Measurements from ENCODE around the gene GFY. TPM values are rescaled to one million over a fixed set of nuclear protein-coding genes. Genes with fewer than 3 reads are reported as not detected.

Gene GFY
- polyA plus RNA-seq, 1 donor from 2014 or later = not detected

DNA sequence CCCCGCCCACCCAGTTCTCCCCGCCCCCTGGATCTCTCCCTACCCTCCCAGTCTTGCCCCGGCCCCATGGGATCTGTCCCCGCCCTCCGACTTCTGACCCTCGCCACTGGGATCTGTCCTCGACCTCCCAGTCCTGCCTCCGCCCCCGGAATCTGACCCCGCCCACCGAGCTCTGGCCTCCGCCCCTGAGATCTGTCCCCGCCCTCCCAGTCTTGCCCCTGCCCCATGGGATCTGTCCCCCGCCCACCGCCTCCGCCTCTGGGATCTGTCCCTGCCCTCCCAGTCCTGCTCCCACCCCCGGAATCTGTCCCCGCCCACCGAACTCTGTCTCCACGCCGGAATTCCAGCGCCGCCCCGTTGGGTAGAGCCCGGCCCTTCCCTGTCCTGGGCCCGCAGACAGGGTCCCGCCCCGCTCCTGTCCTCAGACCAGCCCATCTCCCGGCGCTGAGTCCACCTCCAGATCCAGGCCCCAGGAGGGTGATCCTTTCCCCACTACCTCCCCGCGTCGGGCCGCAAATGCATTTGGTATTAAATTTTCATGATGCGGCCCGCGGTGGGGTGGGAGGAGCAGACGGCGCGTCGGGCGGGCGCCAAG, 17.7 kb downstream of the GFY start:
- TF ChIP-seq MXI1 (conservative IDR thresholded peaks at IDR 0.05; ENCODE audit: poor library complexity, severe bottlenecking) (no peak), EP300 (conservative IDR thresholded peaks at IDR 0.05; ENCODE audit: poor library complexity, severe bottlenecking) (no peak), POLR2AphosphoS5 (IDR thresholded peaks at IDR 0.05) (no peak), RAD21 (conservative IDR thresholded peaks at IDR 0.05) (no peak), EZH2 (IDR thresholded peaks at IDR 0.05; ENCODE audit: borderline replicate concordance, insufficient read depth, low read length, poor library complexity, severe bottlenecking) (no peak), SMC3 (conservative IDR thresholded peaks at IDR 0.05; ENCODE audit: poor library complexity) (no peak), TAF1 (IDR thresholded peaks at IDR 0.05; ENCODE audit: low read depth) (no peak)
- TF ChIP-seq, protein P1, sequence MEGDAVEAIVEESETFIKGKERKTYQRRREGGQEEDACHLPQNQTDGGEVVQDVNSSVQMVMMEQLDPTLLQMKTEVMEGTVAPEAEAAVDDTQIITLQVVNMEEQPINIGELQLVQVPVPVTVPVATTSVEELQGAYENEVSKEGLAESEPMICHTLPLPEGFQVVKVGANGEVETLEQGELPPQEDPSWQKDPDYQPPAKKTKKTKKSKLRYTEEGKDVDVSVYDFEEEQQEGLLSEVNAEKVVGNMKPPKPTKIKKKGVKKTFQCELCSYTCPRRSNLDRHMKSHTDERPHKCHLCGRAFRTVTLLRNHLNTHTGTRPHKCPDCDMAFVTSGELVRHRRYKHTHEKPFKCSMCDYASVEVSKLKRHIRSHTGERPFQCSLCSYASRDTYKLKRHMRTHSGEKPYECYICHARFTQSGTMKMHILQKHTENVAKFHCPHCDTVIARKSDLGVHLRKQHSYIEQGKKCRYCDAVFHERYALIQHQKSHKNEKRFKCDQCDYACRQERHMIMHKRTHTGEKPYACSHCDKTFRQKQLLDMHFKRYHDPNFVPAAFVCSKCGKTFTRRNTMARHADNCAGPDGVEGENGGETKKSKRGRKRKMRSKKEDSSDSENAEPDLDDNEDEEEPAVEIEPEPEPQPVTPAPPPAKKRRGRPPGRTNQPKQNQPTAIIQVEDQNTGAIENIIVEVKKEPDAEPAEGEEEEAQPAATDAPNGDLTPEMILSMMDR (IDR thresholded peaks at IDR 0.05; ENCODE audit: poor library complexity, severe bottlenecking) = no peak
- TF ChIP-seq, protein P2, sequence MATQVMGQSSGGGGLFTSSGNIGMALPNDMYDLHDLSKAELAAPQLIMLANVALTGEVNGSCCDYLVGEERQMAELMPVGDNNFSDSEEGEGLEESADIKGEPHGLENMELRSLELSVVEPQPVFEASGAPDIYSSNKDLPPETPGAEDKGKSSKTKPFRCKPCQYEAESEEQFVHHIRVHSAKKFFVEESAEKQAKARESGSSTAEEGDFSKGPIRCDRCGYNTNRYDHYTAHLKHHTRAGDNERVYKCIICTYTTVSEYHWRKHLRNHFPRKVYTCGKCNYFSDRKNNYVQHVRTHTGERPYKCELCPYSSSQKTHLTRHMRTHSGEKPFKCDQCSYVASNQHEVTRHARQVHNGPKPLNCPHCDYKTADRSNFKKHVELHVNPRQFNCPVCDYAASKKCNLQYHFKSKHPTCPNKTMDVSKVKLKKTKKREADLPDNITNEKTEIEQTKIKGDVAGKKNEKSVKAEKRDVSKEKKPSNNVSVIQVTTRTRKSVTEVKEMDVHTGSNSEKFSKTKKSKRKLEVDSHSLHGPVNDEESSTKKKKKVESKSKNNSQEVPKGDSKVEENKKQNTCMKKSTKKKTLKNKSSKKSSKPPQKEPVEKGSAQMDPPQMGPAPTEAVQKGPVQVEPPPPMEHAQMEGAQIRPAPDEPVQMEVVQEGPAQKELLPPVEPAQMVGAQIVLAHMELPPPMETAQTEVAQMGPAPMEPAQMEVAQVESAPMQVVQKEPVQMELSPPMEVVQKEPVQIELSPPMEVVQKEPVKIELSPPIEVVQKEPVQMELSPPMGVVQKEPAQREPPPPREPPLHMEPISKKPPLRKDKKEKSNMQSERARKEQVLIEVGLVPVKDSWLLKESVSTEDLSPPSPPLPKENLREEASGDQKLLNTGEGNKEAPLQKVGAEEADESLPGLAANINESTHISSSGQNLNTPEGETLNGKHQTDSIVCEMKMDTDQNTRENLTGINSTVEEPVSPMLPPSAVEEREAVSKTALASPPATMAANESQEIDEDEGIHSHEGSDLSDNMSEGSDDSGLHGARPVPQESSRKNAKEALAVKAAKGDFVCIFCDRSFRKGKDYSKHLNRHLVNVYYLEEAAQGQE (IDR thresholded peaks at IDR 0.05; ENCODE audit: borderline replicate concordance) = no peak
- H3K27ac ChIP-seq (ENCODE audit: low read length) = no peak overlapping the region
- peak overlapping the region; percentile 23 for H3K4me2 ChIP-seq (ENCODE audit: low read length)
- H3K9me3 ChIP-seq (ENCODE audit: low read length) = no peaks in the 10 kb centered on the region
- no peaks in the 10 kb centered on the region for H3K79me2 ChIP-seq (replicated peaks; ENCODE audit: insufficient read depth, low read length)
- peak overlapping the region; percentile 77 for H3K4me3 ChIP-seq (ENCODE audit: low read length)
- peak overlapping the region; percentile 40 for H2AFZ ChIP-seq (ENCODE audit: low read depth, low read length)
- H4K20me1 ChIP-seq (ENCODE audit: insufficient read depth) = no peaks in the 10 kb centered on the region
- no peaks in the 10 kb centered on the region for H3K36me3 ChIP-seq (ENCODE audit: insufficient read depth, low read length)
- no peaks in the 10 kb centered on the region for H3K9me2 ChIP-seq (ENCODE audit: insufficient read depth, low read length)
- H3K27me3 ChIP-seq (ENCODE audit: insufficient read depth, low read depth, low read length) = peaks cover 54% of the 10 kb centered on the region
- peak overlapping the region; percentile 33 for H3K9ac ChIP-seq (ENCODE audit: low read length)
- no peaks in the 10 kb centered on the region for H3F3A ChIP-seq (ENCODE audit: insufficient read depth, low read length, poor library complexity, severe bottlenecking)

- peak overlapping the region; percentile 77 for H3K4me3 ChIP-seq (ENCODE audit: low read length)
- H3K36me3 ChIP-seq (ENCODE audit: insufficient read depth, low read length) = no peaks in the 10 kb centered on the region
- no peaks in the 10 kb centered on the region for H3K79me2 ChIP-seq (replicated peaks; ENCODE audit: insufficient read depth, low read length)
- no peaks in the 10 kb centered on the region for H3K9me2 ChIP-seq (ENCODE audit: insufficient read depth, low read length)
- H3K9me3 ChIP-seq (ENCODE audit: low read length) = no peaks in the 10 kb centered on the region
- H3F3A ChIP-seq (ENCODE audit: insufficient read depth, low read length, poor library complexity, severe bottlenecking) = no peaks in the 10 kb centered on the region
- peak; percentile 89 for TF ChIP-seq RAD21 (conservative IDR thresholded peaks at IDR 0.05)
- no peak for TF ChIP-seq EZH2 (IDR thresholded peaks at IDR 0.05; ENCODE audit: borderline replicate concordance, insufficient read depth, low read length, poor library complexity, severe bottlenecking)
- TF ChIP-seq EP300 (conservative IDR thresholded peaks at IDR 0.05; ENCODE audit: poor library complexity, severe bottlenecking) = no peak
- peak; percentile 61 for TF ChIP-seq TAF1 (IDR thresholded peaks at IDR 0.05; ENCODE audit: low read depth)
- TF ChIP-seq MXI1 (conservative IDR thresholded peaks at IDR 0.05; ENCODE audit: poor library complexity, severe bottlenecking) = peak; percentile 81
- no peak for TF ChIP-seq POLR2AphosphoS5 (IDR thresholded peaks at IDR 0.05)
- TF ChIP-seq, protein P1 (IDR thresholded peaks at IDR 0.05; ENCODE audit: poor library complexity, severe bottlenecking) = peak; percentile 100
- TF ChIP-seq, protein P2 (IDR thresholded peaks at IDR 0.05; ENCODE audit: borderline replicate concordance) = peak; percentile 38
- TF ChIP-seq SMC3 (conservative IDR thresholded peaks at IDR 0.05; ENCODE audit: poor library complexity) = peak; percentile 99
- no peaks in the 10 kb centered on the region for H4K20me1 ChIP-seq (ENCODE audit: insufficient read depth)
- H3K9ac ChIP-seq (ENCODE audit: low read length) = peak overlapping the region; percentile 33
- H3K4me2 ChIP-seq (ENCODE audit: low read length) = peak overlapping the region; percentile 23
- peak overlapping the region; percentile 40 for H2AFZ ChIP-seq (ENCODE audit: low read depth, low read length)
- H3K27ac ChIP-seq (ENCODE audit: low read length) = no peak overlapping the region
- peaks cover 47% of the 10 kb centered on the region for H3K27me3 ChIP-seq (ENCODE audit: insufficient read depth, low read depth, low read length)
Observed at GRCh38 chr19:49443366-49444099, 18.3 kb downstream of the GFY start.
